ENCODE measurements around the gene TPCN2. TPM values are rescaled to one million over a fixed set of nuclear protein-coding genes. Genes with fewer than 3 reads are reported as not detected.

TPCN2 gene
- total RNA-seq, 1 donor from 2014 or later: 6.3 TPM

- H3K4me3 ChIP-seq (ENCODE audit: low read depth, low read length): no peak overlapping the region
- TF ChIP-seq, protein P1, sequence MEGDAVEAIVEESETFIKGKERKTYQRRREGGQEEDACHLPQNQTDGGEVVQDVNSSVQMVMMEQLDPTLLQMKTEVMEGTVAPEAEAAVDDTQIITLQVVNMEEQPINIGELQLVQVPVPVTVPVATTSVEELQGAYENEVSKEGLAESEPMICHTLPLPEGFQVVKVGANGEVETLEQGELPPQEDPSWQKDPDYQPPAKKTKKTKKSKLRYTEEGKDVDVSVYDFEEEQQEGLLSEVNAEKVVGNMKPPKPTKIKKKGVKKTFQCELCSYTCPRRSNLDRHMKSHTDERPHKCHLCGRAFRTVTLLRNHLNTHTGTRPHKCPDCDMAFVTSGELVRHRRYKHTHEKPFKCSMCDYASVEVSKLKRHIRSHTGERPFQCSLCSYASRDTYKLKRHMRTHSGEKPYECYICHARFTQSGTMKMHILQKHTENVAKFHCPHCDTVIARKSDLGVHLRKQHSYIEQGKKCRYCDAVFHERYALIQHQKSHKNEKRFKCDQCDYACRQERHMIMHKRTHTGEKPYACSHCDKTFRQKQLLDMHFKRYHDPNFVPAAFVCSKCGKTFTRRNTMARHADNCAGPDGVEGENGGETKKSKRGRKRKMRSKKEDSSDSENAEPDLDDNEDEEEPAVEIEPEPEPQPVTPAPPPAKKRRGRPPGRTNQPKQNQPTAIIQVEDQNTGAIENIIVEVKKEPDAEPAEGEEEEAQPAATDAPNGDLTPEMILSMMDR (conservative IDR thresholded peaks at IDR 0.05; ENCODE audit: low read depth, low read length): peak; percentile 2
- DNase-seq (ENCODE audit: low read depth): no peak
Measured at GRCh38 chr11:69102732-69103615, 54.2 kb downstream of the TPCN2 start.

GRCh38 chr11:69104212-69104855, 55.6 kb downstream of the TPCN2 start:
- H3K4me3 ChIP-seq (ENCODE audit: low read depth, low read length): no peak overlapping the region
- DNase-seq (ENCODE audit: low read depth): no peak
- TF ChIP-seq, protein P1 (conservative IDR thresholded peaks at IDR 0.05; ENCODE audit: low read depth, low read length): no peak

- no peak for DNase-seq (ENCODE audit: low read depth)
- TF ChIP-seq, protein P1 (conservative IDR thresholded peaks at IDR 0.05; ENCODE audit: low read depth, low read length): no peak
- H3K4me3 ChIP-seq (ENCODE audit: low read depth, low read length): no peak overlapping the region
Measured at GRCh38 chr11:69104856-69105395, 56.2 kb downstream of the TPCN2 start.

GRCh38 chr11:69105461-69106030, 56.8 kb downstream of the TPCN2 start:
- H3K4me3 ChIP-seq (ENCODE audit: low read depth, low read length): no peak overlapping the region
- TF ChIP-seq, protein P1 (conservative IDR thresholded peaks at IDR 0.05; ENCODE audit: low read depth, low read length): no peak
- no peak for DNase-seq (ENCODE audit: low read depth)

DNA sequence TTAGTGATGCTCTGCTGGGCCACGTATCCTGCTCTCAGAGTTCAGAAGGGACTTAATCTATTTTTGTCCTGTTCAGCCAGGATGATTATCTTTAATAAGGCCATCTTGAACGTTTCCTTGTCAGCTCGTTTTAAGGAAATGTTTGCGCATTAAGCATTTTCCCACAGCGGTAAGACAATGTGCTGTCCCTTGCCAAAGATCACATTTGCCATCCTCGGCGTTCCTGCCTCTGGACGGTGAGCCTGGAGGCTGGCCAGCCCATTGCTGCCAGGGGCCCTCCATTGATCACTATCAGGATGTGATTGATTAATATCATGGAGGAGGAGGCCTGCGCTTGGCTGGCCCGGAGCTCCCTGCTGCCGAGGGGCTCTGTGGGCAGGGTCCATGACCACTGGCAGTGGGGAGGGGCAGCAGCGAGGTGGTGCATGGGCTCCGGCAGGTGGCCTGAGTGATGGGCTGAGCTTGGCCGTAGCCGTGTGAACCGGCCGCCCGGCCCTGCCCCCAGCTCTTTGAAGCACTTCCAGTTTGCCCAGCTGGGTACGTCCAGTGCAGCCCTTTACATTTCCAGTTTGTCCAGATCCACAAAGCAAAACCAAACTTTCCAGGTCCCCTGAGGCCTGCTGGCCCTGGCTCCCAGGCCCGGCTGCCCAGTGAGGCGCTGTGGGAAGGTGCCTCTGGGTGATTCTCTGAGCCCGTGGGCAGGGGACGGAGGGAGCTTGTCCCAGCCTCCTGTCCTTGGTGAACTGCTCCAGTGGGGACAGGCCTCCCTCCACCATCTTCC, 57.5 kb downstream of the TPCN2 start:
- H3K4me3 ChIP-seq (ENCODE audit: low read depth, low read length): no peak overlapping the region
- TF ChIP-seq, protein P1 (conservative IDR thresholded peaks at IDR 0.05; ENCODE audit: low read depth, low read length): no peak
- DNase-seq (ENCODE audit: low read depth): no peak

GRCh38 chr11:69107413-69107812, 58.7 kb downstream of the TPCN2 start:
- TF ChIP-seq, protein P1 (conservative IDR thresholded peaks at IDR 0.05; ENCODE audit: low read depth, low read length): no peak
- no peak for DNase-seq (ENCODE audit: low read depth)
- H3K4me3 ChIP-seq (ENCODE audit: low read depth, low read length): no peak overlapping the region

Data from epithelial cell of proximal tubule (primary cell).